ENCODE measurements around the gene GNPDA1. TPM values are rescaled to one million over a fixed set of nuclear protein-coding genes. Genes with fewer than 3 reads are reported as not detected.

The GNPDA1 gene
- total and polyA plus RNA-seq, 2 of the 4 experiments (the other 2 are of a cell fraction) = 23.1 to 60.6 TPM

- TF ChIP-seq CTCF (conservative IDR thresholded peaks at IDR 0.05; ENCODE audit: low read depth, low read length) = no peak
- no peak for TF ChIP-seq RCOR1 (IDR thresholded peaks at IDR 0.05; ENCODE audit: insufficient replicate concordance, low read length)
- no peak for TF ChIP-seq NFE2L2 (IDR thresholded peaks at IDR 0.05; ENCODE audit: low read depth, low read length)
- no peak for TF ChIP-seq RAD21 (IDR thresholded peaks at IDR 0.05; ENCODE audit: low read length)
These were observed 46.6 kb upstream of the GNPDA1 start (continued) for GRCh38 chr5:142059304-142059940.

GRCh38 chr5:142057697-142058056, 44.9 kb upstream of the GNPDA1 start:
- H4K20me1 ChIP-seq (ENCODE audit: insufficient read depth, low read length) = no peaks in the 10 kb centered on the region
- H2AK9ac ChIP-seq (replicated peaks; ENCODE audit: low read depth, low read length, poor library complexity) = no peak overlapping the region
- H4K8ac ChIP-seq (ENCODE audit: low read depth in 2 of 2, low read length in 2 of 2) = no peak overlapping the region
- H3K23ac ChIP-seq (ENCODE audit: low read depth, low read length) = no peak overlapping the region
- intact Hi-C loops (cut with micrococcal nuclease) = no loop called here
- H3K4ac ChIP-seq (ENCODE audit: low read depth, low read length) = no peak overlapping the region
- no peaks in the 10 kb centered on the region for H3K9me3 ChIP-seq (ENCODE audit: control insufficient read depth, insufficient read depth, low read length)
- no peaks in the 10 kb centered on the region for H3K79me1 ChIP-seq (ENCODE audit: low read depth in 1 of 2, low read length in 2 of 2)
- no peak overlapping the region for H3K14ac ChIP-seq (replicated peaks; ENCODE audit: low read depth, low read length)
- H2AFZ ChIP-seq (replicated peaks; ENCODE audit: low read length, poor library complexity) = no peak overlapping the region
- no peak overlapping the region for H3K18ac ChIP-seq (ENCODE audit: low read depth, low read length)
- H2BK15ac ChIP-seq (ENCODE audit: low read depth, low read length) = no peak overlapping the region
- H3K36me3 ChIP-seq (ENCODE audit: control insufficient read depth, insufficient read depth, low read length) = no peaks in the 10 kb centered on the region
- ATAC-seq (ENCODE audit: low read depth) = no peak
- no peak overlapping the region for H3K4me3 ChIP-seq (ENCODE audit: insufficient read depth, low read depth, low read length)
- no peak overlapping the region for H2BK120ac ChIP-seq (ENCODE audit: low read depth, low read length)
- no peak overlapping the region for H2BK20ac ChIP-seq (ENCODE audit: low read depth, low read length)
- H4K5ac ChIP-seq (ENCODE audit: low read depth, low read length) = no peak overlapping the region
- H3K4me2 ChIP-seq (ENCODE audit: low read depth, low read length) = no peak overlapping the region
- ChIA-PET POLR2A (ENCODE audit: unreplicated experiment) (no interaction called here), CTCF (no interaction called here)
- no peak for DNase-seq
- no peaks in the 10 kb centered on the region for H3K27me3 ChIP-seq (ENCODE audit: control insufficient read depth, insufficient read depth, low read length)
- H4K91ac ChIP-seq (ENCODE audit: insufficient read depth, low read depth, low read length) = no peak overlapping the region
- no TSS peak for BruUV-seq (replicated peaks)
- no peak overlapping the region for H3K27ac ChIP-seq (ENCODE audit: insufficient read depth, low read length)
- H3K56ac ChIP-seq (ENCODE audit: extremely low read depth, insufficient read depth, low read length) = no peak overlapping the region
- H2BK5ac ChIP-seq (ENCODE audit: low read depth, low read length, poor library complexity, severe bottlenecking) = no peak overlapping the region
- no peak overlapping the region for H2AK5ac ChIP-seq (ENCODE audit: low read depth, low read length)
- no peak overlapping the region for H3K9ac ChIP-seq (ENCODE audit: low read depth, low read length)
- H3K4me1 ChIP-seq (ENCODE audit: control insufficient read depth, insufficient read depth, low read length) = no peaks in the 10 kb centered on the region
- in situ Hi-C loops (cut with MboI; ENCODE audit: low sequenced_read_pairs) = no loop called here
- no peaks in the 10 kb centered on the region; the same call in 1 of the 2 replicates for H3K9me1 ChIP-seq (ENCODE audit: insufficient read depth, low read length)
- TF ChIP-seq USF2 (IDR thresholded peaks at IDR 0.05; ENCODE audit: low read depth, low read length) (no peak), CTCF (conservative IDR thresholded peaks at IDR 0.05; ENCODE audit: low read depth, low read length) (no peak), SMC3 (IDR thresholded peaks at IDR 0.05; ENCODE audit: low read depth, low read length) (no peak), ELK1 (IDR thresholded peaks at IDR 0.05; ENCODE audit: borderline replicate concordance, low read depth, low read length) (no peak), FOS (IDR thresholded peaks at IDR 0.05; ENCODE audit: low read depth, low read length) (no peak)
- dilution Hi-C loops (cut with HindIII; ENCODE audit: low sequenced_read_pairs, unreplicated experiment) = no loop called here
